Transverse colon (tissue), 4 donors: ENCODE results near the gene ZDHHC6.

ENCODE experiments used
- CTCF ChIP-seq, 5 experiments: fragments of 200-600 bp in 3 of 5; fragments of 450-650 bp in 2 of 5; sonication (generic) in 3 of 5; IDR thresholded peaks; 1 replicate in 2 of 5; 2 replicates in 3 of 5; pipeline ENCODE4 v1.5.1; 2016 to 2017; ENCODE audit warnings: antibody characterized with exemption in 5 of 5, inconsistent platforms in 3 of 5, mild to moderate bottlenecking in 2 of 5, moderate library complexity in 1 of 5
- POLR2A ChIP-seq: fragments of 450-650 bp; IDR thresholded peaks from one replicate; pipeline ENCODE4 v1.6.1; 2016; ENCODE audit warnings: antibody characterized with exemption, mild to moderate bottlenecking, moderate library complexity
- POLR2AphosphoS5 ChIP-seq, 3 donors: sonication (generic); formaldehyde crosslinking; IDR thresholded peaks; one replicate each; pipeline ENCODE4 v1.6.1; 2016; ENCODE audit warnings: antibody characterized with exemption in 3 of 3

- no peak for TF ChIP-seq CTCF (IDR thresholded peaks at IDR 0.05)
- TF ChIP-seq POLR2A = no peak
- no peak for TF ChIP-seq POLR2AphosphoS5 (IDR thresholded peaks at IDR 0.05)
Observed at GRCh38 chr10:112466802-112467201, 20.1 kb upstream of the ZDHHC6 start.
